ENCODE data around the gene SERPIND1. TPM values are rescaled to one million over a fixed set of nuclear protein-coding genes. Genes with fewer than 3 reads are reported as not detected.
A peak's percentile ranks its signal among the peaks of the same experiment; 100 is the strongest.

The SERPIND1 gene
- polyA plus RNA-seq, 3 donors = 2.3 to 4.5 (median 3.4) TPM

DNA sequence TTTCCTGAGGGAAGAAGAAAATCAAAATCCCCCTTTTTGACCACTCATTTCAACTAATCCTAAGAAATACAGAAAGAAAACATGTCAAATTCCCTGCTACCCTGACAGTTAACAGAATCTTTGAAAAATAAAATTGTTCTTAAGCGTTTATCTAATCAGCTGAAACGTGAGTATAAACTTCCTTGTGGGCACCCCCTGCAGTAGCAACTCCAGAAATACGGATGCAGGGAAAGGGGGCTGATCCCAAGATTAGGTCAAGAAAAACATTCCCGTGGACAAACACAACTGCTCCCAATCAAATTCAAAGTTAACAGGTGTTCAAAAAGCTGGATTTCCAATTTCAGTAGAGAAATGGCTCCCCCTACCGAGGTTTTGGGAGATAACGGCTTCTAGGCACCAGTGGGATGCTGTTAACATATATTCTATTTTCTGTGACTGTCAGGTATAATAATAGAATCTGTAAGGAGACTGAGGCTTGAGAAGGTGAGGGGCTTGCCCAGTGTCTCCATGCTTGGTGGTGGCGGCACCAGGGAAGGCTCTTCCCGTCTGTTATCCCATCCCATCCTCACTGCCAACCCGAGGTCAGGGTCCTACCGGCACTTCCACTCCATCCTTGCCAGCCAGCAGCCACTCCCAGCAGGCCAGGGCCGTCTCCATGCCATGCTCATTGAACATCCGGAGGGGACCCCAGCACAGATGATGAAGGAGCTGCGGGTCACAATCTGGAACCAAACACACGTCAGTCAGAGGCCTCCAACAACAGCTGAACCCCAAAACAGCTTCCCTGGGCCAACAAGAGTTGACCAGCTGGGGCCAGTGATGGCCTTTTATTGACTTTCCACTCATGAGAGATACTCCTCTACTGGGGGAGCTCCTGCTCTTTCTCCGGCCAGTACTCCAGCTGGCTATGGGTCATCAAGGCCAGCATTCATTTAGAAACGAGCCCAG is 32.0 kb upstream of the SERPIND1 start:
- peak in 4 of 11 donors; percentile 11 to 33 (median 18) for DNase-seq (ENCODE audit: extremely low read depth in 1 of 11, low read depth in 9 of 11, low spot score in 4 of 11)

DNA sequence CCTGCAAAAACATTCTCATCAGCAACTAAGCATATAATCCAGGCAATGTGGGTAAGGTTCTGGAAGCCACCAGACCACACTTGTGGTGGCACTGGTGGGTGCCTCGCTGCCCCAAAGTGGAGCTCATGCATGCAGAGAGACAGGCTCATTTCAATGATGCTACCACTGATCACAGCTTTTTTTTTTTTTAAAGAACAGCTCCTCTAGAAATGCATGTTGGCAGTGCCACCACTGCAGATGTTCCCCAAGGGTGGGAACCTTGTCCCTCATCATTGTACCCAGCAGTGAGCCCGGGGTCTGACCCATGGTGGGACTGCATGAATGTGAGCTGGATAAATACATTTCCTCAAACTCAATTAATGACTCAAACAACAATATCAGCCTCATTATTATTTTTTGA is 31.1 kb upstream of the SERPIND1 start:
- no peak for DNase-seq (ENCODE audit: extremely low read depth in 1 of 11, low read depth in 9 of 11, low spot score in 4 of 11)

DNA sequence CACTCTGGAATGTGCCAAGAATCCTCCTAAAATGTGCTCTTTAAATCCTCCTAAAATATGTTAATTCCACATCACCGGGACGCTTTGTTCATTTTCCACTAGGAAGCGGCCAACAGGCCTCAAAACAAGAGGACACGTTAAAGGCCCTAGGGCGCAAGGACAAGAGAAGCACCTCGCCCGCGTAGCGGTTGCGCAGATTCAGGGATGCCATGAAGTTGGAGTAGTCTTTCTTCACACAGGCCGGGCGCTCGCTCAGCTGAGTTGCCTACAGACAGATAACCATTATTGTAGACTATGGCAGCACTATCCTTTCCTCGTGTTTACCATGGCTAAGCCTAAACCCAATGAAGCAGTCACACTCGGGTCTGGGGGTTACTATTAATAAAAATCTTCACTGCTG is 29.5 kb upstream of the SERPIND1 start:
- DNase-seq (ENCODE audit: extremely low read depth in 1 of 11, low read depth in 9 of 11, low spot score in 4 of 11) = no peak

DNA sequence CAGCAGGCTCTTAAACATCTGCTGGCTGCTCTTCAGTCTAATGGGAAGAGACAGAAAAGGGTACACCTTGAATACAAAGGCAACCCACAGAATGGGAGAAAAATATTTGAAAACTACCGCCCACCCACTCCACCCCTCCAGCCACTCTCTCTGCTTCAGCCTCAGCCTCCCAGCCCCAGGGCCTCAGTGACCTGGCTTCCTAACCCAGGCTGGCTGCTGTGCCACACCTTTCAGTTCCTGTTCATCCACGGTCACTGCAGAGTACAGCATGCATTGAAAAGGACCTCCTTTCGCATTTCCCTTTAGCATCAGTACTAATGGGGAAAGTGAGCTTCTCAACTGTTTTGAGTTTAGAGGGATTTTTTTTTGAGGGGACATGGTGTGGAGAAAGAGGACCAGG is 28.8 kb upstream of the SERPIND1 start:
- DNase-seq (ENCODE audit: extremely low read depth in 1 of 11, low read depth in 9 of 11, low spot score in 4 of 11) = no peak

DNA sequence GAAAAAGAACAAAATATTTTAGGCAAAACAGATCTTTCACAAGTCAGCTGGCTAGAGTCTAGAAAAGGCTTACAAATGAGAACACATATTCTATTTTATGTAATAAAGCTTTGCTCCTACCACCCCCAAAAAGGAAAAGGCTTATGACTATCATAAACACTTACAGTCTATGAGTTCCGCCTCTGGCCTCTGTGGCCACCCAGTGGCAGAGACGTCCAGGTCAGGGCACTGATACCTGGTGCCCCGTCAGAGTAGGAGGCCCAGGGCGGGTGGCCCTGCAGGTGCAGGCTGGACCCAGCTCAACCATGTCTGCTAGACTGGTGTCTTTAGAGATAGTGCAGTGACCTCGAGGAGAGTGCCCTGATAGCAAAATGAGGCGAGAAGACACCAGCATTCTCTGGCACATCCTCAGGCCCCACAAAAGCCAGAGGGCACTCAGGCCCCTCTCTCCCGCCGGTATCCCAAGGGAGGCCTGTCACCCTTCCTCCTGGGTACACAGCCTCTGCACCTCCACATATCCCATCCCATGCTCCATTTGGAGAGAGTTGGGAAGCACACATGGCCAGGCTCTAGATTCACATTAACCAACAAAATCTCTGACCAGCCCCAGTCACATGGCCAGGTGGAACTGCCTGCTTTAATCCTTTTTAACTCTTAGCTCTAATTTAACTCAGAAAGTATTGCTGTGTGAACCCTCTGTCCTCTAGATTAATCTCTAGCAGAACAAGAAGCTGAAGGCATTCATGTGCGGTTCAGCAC is 27.3 kb upstream of the SERPIND1 start:
- no peak for DNase-seq (ENCODE audit: extremely low read depth in 1 of 11, low read depth in 9 of 11, low spot score in 4 of 11)

DNA sequence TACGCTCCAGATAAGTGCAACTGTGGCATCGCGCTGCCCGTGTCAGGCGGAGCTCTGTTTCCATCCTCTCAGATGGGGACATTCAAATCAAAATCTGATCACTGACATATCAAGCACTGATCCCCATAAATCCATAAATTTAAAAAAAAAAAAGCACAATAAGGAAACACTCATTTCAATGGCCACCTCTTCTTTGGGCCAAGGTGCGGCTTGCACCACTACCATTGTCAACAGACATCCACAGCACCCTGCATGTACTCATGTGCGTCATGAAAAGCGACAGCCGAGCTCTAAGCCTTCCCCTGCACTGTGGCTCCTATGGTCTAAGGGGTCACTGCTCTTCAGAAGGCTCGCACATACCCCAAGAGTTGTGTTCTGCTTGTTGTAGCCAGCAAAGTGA is 26.7 kb upstream of the SERPIND1 start:
- no peak for DNase-seq (ENCODE audit: extremely low read depth in 1 of 11, low read depth in 9 of 11, low spot score in 4 of 11)

DNA sequence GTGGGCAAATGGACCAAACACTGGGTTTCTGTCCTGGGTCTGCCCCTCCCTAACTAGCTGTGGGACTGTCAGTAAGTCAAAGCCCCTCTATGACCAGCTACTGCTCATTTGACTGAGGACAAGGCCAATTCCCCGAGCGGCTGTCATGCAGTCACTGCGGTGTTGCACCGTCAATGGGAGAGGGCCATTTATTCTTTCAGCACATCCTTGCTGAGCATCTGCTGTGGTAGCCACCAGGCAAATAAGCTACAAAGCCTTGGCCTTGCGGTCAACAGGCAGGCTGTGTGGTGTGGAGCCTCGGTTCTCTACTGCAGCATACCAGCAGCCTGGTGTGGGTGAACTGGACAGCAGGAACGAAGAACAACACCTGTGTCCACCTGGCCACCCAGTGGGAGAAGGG is 25.8 kb upstream of the SERPIND1 start:
- DNase-seq (ENCODE audit: extremely low read depth in 1 of 11, low read depth in 9 of 11, low spot score in 4 of 11) = no peak

DNA sequence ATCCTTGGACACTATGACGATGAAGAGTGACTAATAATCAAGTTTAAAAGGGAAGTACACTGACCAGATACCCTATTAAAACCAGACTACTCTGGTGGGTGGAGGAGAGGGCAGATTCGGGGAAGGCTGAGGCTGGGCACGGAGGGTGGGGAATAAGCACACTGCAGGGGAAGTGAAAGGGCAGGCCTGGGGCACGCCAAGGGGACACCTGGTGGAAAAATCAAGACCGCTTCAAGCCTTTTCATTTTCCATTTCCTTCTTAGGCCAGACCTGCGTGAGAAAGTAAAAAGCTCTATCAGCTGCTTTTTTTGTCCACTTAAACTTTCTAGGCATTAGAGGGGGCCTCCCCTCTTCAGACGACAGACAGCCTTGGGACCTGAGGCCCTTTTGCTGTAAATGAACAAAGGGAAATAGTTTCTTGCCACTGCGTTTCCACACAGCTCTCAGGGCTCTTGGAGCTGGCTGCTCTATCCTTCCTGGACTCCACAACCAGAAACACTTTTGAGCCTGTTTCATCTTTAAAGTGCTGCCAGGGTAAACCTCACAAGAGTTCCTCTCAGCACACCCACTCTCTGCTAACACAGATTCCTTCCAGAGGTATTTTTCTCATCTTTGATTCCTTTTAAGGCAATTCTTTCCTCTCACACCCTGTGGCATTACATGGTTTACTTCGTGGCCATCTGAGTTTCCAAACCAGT is 25.0 kb upstream of the SERPIND1 start:
- DNase-seq (ENCODE audit: extremely low read depth in 1 of 11, low read depth in 9 of 11, low spot score in 4 of 11) = no peak

DNA sequence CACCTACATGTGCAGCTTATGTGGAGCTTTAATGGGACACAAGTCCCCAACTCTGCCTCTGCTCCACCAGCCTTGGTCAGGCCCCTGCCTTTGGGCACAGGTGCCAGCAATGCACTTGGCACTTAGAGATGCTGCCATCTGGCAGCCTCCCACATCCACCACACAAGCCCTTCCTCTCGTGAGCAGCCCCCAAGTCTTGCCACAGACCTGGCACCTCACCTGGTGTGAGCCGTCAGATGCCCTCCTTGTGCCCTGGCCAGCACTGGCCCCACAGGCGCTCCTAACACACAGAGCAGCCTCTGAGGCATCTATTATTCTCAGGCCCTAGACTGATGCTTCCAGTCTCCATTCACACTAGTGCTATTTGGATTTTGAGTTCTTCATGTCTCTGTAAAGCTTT is 24.5 kb upstream of the SERPIND1 start:
- no peak for DNase-seq (ENCODE audit: extremely low read depth in 1 of 11, low read depth in 9 of 11, low spot score in 4 of 11)

DNA sequence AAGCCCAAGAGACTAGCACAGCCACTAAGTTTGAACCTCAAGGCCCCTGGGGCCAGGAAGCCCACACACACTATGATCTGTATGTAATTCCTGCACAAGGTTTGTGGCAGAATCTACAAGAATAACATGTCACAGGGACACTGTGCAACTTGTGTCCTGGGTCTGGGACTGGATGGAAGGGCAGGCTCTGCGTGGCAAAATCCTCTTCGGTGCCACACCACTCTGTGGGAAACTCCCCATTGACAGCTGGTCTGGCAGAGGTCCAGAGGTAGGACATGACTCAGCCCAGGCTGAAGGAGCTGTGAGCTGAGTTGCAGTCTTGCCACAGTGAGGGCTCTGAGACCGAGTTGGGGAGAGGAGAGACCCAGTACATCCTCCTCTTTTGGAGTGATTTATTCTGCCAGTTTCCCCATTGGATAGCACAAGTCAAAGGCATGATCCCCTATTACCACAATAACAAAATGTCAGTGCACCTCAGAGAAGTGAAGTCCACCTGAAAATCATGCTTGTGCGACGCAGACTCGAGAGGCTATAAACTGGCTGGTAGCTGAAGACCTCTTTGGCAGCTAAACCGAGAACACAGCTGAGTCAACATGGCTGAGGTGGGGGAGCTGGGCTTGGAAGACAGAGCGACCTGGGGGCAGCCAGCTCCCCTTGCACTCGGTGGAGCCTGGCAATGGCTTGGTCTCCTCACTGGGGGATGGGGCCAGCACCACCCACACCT is 23.3 kb upstream of the SERPIND1 start:
- DNase-seq (ENCODE audit: extremely low read depth in 1 of 11, low read depth in 9 of 11, low spot score in 4 of 11) = peak in 2 of 11 donors; percentile 12 to 16

DNA sequence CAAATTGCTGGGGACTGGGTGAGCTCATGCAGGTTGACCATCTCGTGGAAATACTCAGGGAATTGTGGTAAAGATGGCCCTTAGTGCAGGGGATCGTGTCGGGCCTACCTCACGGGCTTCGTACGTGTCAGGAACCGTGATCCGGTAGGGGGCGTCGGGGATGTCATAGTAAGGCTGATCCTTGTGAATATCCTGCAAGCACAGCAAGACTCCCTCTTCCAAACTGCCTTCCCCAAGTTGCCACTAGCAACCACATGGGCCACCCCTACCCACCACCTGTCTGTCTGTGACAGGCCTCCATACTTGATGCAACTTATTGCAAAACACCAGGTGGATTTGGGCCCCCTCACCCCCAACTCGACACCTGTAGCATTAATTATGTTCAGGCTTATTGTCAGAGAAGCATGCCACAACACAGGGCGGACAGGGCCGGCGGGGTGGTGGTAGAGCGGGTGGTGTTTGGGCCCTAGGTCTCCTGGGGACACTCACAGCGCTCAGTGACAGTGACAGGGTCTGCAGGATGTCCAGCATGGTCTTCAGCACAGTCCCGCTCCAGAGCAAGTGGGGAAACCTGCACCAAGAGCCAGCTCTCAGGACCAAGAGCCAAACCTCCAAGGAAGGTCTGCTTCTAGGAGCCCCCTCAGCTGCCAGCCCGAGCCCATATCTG is 22.6 kb upstream of the SERPIND1 start:
- no peak for DNase-seq (ENCODE audit: extremely low read depth in 1 of 11, low read depth in 9 of 11, low spot score in 4 of 11)

DNA sequence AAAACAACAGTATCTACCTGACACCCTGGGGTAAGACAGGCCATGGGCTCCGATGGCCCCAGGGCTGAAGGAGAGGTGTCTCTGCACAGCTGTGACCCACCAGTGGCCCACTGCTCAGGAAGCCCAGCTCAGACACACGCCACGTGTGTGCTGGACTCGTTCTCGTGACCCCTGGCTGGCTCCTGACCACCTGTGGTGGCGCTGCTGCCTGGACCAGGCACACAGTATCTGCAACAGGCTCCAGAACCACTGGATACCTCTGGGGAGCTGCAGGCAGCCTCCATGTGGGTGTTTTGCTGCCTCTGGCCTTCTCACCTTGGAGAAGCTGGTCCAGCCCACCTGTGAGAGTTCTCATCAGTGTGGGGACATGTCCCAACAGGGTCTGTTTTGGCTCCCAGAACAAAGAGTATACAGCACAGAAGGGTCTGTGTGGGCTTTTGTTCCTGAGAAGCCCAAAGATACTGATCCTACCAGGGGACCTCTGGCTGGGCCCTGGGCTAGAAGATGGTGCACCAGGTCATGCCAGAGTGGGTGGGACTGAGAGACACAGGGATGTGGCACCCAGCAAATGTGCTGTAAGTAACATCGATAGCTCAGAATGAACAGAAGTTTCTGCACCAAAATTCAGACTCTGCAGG is 21.7 kb upstream of the SERPIND1 start:
- DNase-seq (ENCODE audit: extremely low read depth in 1 of 11, low read depth in 9 of 11, low spot score in 4 of 11) = no peak

DNA sequence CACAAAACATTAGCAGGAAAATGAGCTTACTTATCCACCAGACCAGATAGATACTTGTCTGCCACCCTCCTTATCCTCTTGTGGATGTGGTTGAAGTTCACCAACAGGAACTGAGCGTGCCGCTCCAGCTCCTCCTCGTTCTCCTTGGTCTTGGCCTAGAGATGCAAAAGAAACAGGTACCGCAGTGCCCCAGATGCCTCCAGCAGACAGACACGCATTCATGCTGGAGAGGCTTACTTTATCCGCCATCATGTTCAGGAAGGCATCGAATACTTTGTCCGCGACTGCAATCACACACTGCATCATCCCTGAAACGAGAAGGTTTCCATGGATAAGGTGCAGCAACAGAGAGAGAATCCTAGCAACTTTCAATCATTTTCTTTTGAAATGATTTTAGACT is 21.0 kb upstream of the SERPIND1 start:
- DNase-seq (ENCODE audit: extremely low read depth in 1 of 11, low read depth in 9 of 11, low spot score in 4 of 11) = no peak

DNA sequence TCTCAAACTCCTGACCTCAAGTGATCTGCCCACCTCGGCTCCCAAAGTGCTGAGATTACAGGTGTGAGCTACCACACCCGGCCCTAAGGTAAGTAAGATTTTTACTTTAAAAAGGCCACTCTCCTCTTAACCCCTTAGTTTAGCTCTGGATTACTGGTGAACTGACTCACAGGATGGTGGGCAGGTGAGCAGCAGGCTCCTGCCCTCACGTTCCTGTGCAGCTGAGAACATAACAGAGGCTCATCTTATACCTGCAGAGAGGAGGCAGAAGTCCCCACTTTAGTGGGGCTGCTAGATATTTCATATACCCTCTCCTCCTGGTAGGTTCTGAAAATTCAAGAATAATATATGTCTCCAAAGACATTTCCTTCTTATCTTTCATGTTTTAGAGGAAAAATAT is 17.1 kb upstream of the SERPIND1 start:
- DNase-seq (ENCODE audit: extremely low read depth in 1 of 11, low read depth in 9 of 11, low spot score in 4 of 11) = no peak

DNA sequence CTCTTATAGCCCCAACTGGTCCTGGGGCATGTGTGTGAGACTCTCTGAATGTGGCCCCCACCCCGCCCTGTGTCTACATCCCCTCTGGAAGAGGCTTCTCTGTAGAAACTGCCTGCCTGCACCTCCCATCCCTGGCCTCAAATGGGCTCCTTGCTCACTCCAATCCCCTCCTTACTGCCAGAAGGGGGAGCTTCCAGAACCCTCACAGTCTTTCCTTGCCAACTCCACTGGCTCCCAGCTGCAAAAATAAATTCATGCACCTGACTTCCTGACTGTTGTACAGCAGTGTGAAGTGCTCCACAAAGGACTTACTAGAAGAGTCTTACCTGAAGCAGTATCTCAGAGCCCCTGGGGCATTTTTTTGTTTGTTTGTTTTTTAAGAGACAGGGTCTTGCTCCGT is 15.2 kb upstream of the SERPIND1 start:
- no peak for DNase-seq (ENCODE audit: extremely low read depth in 1 of 11, low read depth in 9 of 11, low spot score in 4 of 11)

DNA sequence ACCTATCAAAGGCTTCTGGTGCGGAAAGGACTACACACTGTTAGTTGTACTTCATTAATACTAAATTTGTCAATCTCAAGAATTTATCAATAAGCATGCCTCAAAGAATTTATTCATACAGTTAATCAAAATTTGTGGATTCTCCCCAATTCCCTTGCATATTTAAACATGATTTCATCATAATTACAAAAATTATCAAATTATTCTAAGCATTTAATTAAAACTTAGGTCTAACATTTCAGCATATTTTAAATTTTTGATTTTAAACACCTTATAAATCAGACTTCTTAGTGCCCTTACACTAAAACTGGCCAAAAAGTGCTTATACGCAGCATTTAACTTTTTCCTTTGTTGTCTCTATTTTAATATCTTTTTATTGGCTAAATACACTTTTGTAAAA is 13.8 kb upstream of the SERPIND1 start:
- DNase-seq (ENCODE audit: extremely low read depth in 1 of 11, low read depth in 9 of 11, low spot score in 4 of 11) = no peak

DNA sequence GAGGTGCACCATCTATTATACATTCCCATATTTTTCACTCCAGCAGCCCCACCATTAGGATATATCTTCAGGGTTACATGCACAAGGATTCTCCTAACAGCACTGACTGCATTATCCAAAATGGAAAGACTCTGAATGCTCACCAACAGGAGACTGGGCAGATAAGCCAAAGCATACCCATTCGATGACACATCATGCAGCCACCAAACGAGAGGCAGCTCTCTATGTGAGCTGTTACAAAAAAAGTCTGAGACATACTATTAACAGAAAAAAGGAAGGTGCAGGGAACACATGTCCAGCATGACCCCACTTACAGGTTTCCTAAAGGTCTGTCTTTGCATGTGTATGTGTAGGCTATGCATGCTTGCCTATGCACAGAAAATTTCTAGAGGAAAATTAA is 12.4 kb upstream of the SERPIND1 start:
- DNase-seq (ENCODE audit: extremely low read depth in 1 of 11, low read depth in 9 of 11, low spot score in 4 of 11) = no peak

DNA sequence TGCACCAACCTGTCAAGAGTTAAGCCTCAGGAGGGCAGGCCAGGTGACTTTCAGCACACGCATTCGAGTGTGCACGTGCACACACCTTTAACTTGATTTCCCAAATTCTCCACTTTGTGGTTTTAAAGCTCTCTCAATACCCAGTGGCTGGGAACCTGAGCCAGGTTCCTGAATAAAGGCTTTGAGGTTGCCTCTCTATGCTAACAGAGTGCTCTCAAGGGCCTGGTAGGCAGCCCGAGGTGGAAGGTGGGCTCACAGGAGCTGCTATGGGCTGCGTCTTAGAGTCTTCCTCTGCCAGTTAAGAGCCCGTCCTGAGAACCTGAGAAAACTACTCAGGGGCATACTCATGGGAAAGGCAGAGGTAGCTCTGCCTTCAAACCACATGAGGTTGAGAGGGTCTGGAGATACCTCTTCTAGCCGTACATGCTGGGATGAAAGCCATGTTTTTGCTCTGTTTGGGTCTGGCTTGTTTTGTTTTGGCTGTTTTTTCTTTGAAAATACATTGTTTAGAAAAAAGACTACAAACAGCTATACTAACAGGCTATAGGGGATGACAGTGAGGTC is 11.6 kb upstream of the SERPIND1 start:
- DNase-seq (ENCODE audit: extremely low read depth in 1 of 11, low read depth in 9 of 11, low spot score in 4 of 11) = no peak

Measured in renal cortex interstitium (tissue), 11 donors.